MM.1S (cell line): ENCODE measurements around the gene PLEKHH1.
"Not testable (repeated sequence)": the region's sequence is repeated elsewhere in the genome, so short reads cannot be mapped to it uniquely, and the experiment has no call there.

Source experiments
- DNase-seq: peaks from one replicate; pipeline ENCODE4 v3.0.0-alpha.2; 2015
- H2AFZ ChIP-seq: fragments of 300-600 bp; sonication (generic); 2 replicates; pipeline ENCODE4 v1.6.0; 2016; ENCODE audit warnings: antibody characterized with exemption, low read length
- H3F3A ChIP-seq: fragments of 300-600 bp; sonication (generic); 2 replicates; pipeline ENCODE4 v1.6.1; 2016; ENCODE audit warnings: mild to moderate bottlenecking, antibody characterized with exemption, low read length, moderate library complexity, mixed read lengths; ENCODE audit not compliant: insufficient read depth
- H3K27ac ChIP-seq: fragments of 300-600 bp; sonication (generic); 2 replicates; pipeline ENCODE4 v1.5.1; 2016; ENCODE audit warnings: mild to moderate bottlenecking, low read length
- H3K27me3 ChIP-seq: fragments of 300-600 bp; sonication (generic); replicated peaks from 2 replicates; pipeline ENCODE4 v1.6.0; 2016; ENCODE audit warnings: low read length; ENCODE audit not compliant: insufficient read depth
- H3K36me3 ChIP-seq: fragments of 300-600 bp; sonication (generic); replicated peaks from 2 replicates; pipeline ENCODE4 v1.6.1; 2016; ENCODE audit warnings: mild to moderate bottlenecking, low read length, mixed read lengths; ENCODE audit not compliant: insufficient read depth
- H3K4me1 ChIP-seq: fragments of 300-600 bp; sonication (generic); 2 replicates; pipeline ENCODE4 v1.6.1; 2016; ENCODE audit warnings: low read length, mixed read lengths
- H3K4me2 ChIP-seq: fragments of 300-600 bp; sonication (generic); 2 replicates; pipeline ENCODE4 v1.6.0; 2016; ENCODE audit warnings: low read depth, low read length
- H3K4me3 ChIP-seq: fragments of 300-600 bp; sonication (generic); 2 replicates; pipeline ENCODE4 v1.5.1; 2016; ENCODE audit warnings: low read length, mixed read lengths
- H3K79me2 ChIP-seq: fragments of 300-600 bp; sonication (generic); 2 replicates; pipeline ENCODE4 v1.6.1; 2016; ENCODE audit warnings: mixed run types, low read length, mixed read lengths
- H3K9ac ChIP-seq: fragments of 300-600 bp; sonication (generic); 2 replicates; pipeline ENCODE4 v1.6.1; 2016; ENCODE audit warnings: low read length, mixed read lengths
- H3K9me2 ChIP-seq: fragments of 300-600 bp; sonication (generic); replicated peaks from 2 replicates; pipeline ENCODE4 v1.6.1; 2016; ENCODE audit warnings: mild to moderate bottlenecking, low read length, mixed read lengths; ENCODE audit not compliant: insufficient read depth
- H3K9me3 ChIP-seq: fragments of 300-600 bp; sonication (generic); replicated peaks from 2 replicates; pipeline ENCODE4 v1.6.1; 2016; ENCODE audit warnings: mild to moderate bottlenecking, low read length, mixed read lengths; ENCODE audit not compliant: insufficient read depth
- H4K20me1 ChIP-seq: fragments of 300-600 bp; sonication (generic); 2 replicates; pipeline ENCODE4 v1.6.1; 2016; ENCODE audit warnings: mild to moderate bottlenecking, low read length, moderate library complexity, mixed read lengths; ENCODE audit not compliant: insufficient read depth
- CTCF ChIP-seq: fragments of 300-600 bp; sonication (generic); IDR thresholded peaks from 2 replicates; pipeline ENCODE4 v1.5.1; 2016; ENCODE audit warnings: antibody characterized with exemption, low read length, mixed read lengths
- EZH2 ChIP-seq: fragments of 300-600 bp; sonication (generic); optimal IDR thresholded peaks from 2 replicates; pipeline ENCODE3; 2017; ENCODE audit warnings: low read depth, mild to moderate bottlenecking, antibody characterized with exemption, low read length, mixed read lengths
- EZH2phosphoT487 ChIP-seq: fragments of 300-600 bp; sonication (generic); IDR thresholded peaks from 2 replicates; pipeline ENCODE4 v1.6.1; 2018; ENCODE audit warnings: antibody characterized with exemption, low read length

The PLEKHH1 gene

GRCh38 chr14:67584978-67585377 lies 51.9 kb downstream of the PLEKHH1 start:
- Histone ChIP-seq H3F3A (no peaks in the 10 kb centered on the region), H3K4me2 (no peak overlapping the region), H3K36me3 (no peaks in the 10 kb centered on the region), H3K79me2 (no peaks in the 10 kb centered on the region), H3K4me1 (no peaks in the 10 kb centered on the region), H3K27ac (no peak overlapping the region), H2AFZ (no peak overlapping the region), H3K4me3 (no peak overlapping the region), H3K27me3 (no peaks in the 10 kb centered on the region), H4K20me1 (no peaks in the 10 kb centered on the region), H3K9me3 (no peaks in the 10 kb centered on the region), H3K9me2 (no peaks in the 10 kb centered on the region), H3K9ac (no peak overlapping the region)
- TF ChIP-seq EZH2phosphoT487 (no peak), EZH2 (no peak), CTCF (no peak)
- DNase-seq, result no peak

GRCh38 chr14:67586369-67586768 lies 53.3 kb downstream of the PLEKHH1 start:
- Histone ChIP-seq H3F3A (no peaks in the 10 kb centered on the region), H3K4me2 (no peak overlapping the region), H2AFZ (no peak overlapping the region), H3K36me3 (no peaks in the 10 kb centered on the region), H3K27me3 (no peaks in the 10 kb centered on the region), H3K4me3 (no peak overlapping the region), H3K9me2 (no peaks in the 10 kb centered on the region), H3K4me1 (no peaks in the 10 kb centered on the region), H3K9me3 (no peaks in the 10 kb centered on the region), H4K20me1 (no peaks in the 10 kb centered on the region), H3K79me2 (no peaks in the 10 kb centered on the region), H3K27ac (no peak overlapping the region), H3K9ac (no peak overlapping the region)
- TF ChIP-seq EZH2 (no peak), CTCF (no peak), EZH2phosphoT487 (no peak)
- no peak for DNase-seq

GRCh38 chr14:67589204-67589770 lies 56.2 kb downstream of the PLEKHH1 start:
- no peaks in the 10 kb centered on the region for H3K79me2 ChIP-seq
- no peak overlapping the region for H2AFZ ChIP-seq
- no peaks in the 10 kb centered on the region for H3F3A ChIP-seq
- no peaks in the 10 kb centered on the region for H3K27me3 ChIP-seq
- no peak overlapping the region for H3K9ac ChIP-seq
- H3K4me3 ChIP-seq, result no peak overlapping the region
- no peaks in the 10 kb centered on the region for H3K9me2 ChIP-seq
- H4K20me1 ChIP-seq, result no peaks in the 10 kb centered on the region
- H3K27ac ChIP-seq, result no peak overlapping the region
- H3K4me2 ChIP-seq, result no peak overlapping the region
- no peaks in the 10 kb centered on the region for H3K4me1 ChIP-seq
- DNase-seq, result no peak
- no peaks in the 10 kb centered on the region for H3K9me3 ChIP-seq
- no peaks in the 10 kb centered on the region for H3K36me3 ChIP-seq
- no peak for TF ChIP-seq EZH2
- no peak for TF ChIP-seq CTCF
- no peak for TF ChIP-seq EZH2phosphoT487

- H3K27me3 ChIP-seq, result not testable (repeated sequence)
These were observed 60.6 kb downstream of the PLEKHH1 start for GRCh38 chr14:67593650-67594049.

More at GRCh38 chr14:67593650-67594049, 60.6 kb downstream of the PLEKHH1 start:
- H3K9me3 ChIP-seq, H3K36me3 ChIP-seq, H3K9ac ChIP-seq, H3K9me2 ChIP-seq, H3K27ac ChIP-seq, H3K4me3 ChIP-seq, H3F3A ChIP-seq, DNase-seq, H3K4me2 ChIP-seq, H4K20me1 ChIP-seq, H3K4me1 ChIP-seq, H3K79me2 ChIP-seq, H2AFZ ChIP-seq: not testable (repeated sequence)
